RWPE2 (cell line): ENCODE measurements around the gene HUNK.

Source experiments
- ATAC-seq: fragments of 200-7000 bp; cut with Tn5 transposase; 3 replicates; pipeline ENCODE4 v1.9.1; 2021; ENCODE audit warnings: low read depth
- DNase-seq: peaks from one replicate; pipeline ENCODE4 v3.0.0-alpha.2; 2020; ENCODE audit warnings: low spot score
- H3K27ac ChIP-seq: fragments of 450-650 bp; 2 replicates; pipeline ENCODE4 v1.5.1; 2017; ENCODE audit warnings: mild to moderate bottlenecking; ENCODE audit not compliant: poor library complexity, severe bottlenecking
- H3K27me3 ChIP-seq: fragments of 250-450 bp; sonication (Bioruptor Pico); 2 replicates; pipeline ENCODE4 v1.5.1; 2021; ENCODE audit warnings: mild to moderate bottlenecking, moderate library complexity; ENCODE audit not compliant: insufficient read depth, poor library complexity, severe bottlenecking
- H3K36me3 ChIP-seq: fragments of 250-450 bp; sonication (Bioruptor Pico); 2 replicates; pipeline ENCODE4 v1.5.1; 2020; ENCODE audit warnings: low read depth, mild to moderate bottlenecking, moderate library complexity
- H3K4me1 ChIP-seq: fragments of 250-450 bp; sonication (Bioruptor Pico); 2 replicates; pipeline ENCODE4 v1.5.1; 2021; ENCODE audit warnings: mild to moderate bottlenecking, moderate library complexity; ENCODE audit not compliant: insufficient read depth, poor library complexity, severe bottlenecking
- H3K4me3 ChIP-seq: fragments of 250-450 bp; sonication (Bioruptor Pico); 2 replicates; pipeline ENCODE4 v1.5.1; 2021; ENCODE audit warnings: mild to moderate bottlenecking, moderate library complexity; ENCODE audit not compliant: severe bottlenecking
- H3K9me3 ChIP-seq: fragments of 250-450 bp; sonication (Bioruptor Pico); 2 replicates; pipeline ENCODE4 v1.5.1; 2021; ENCODE audit warnings: mild to moderate bottlenecking, moderate library complexity; ENCODE audit not compliant: severe bottlenecking
- CTCF ChIP-seq: fragments of 450-650 bp; IDR thresholded peaks from one replicate; pipeline ENCODE4 v1.5.1; 2017; ENCODE audit warnings: mild to moderate bottlenecking, moderate library complexity; ENCODE audit not compliant: poor library complexity, severe bottlenecking

Gene HUNK

GRCh38 chr21:31896019-31896418 lies 23.2 kb downstream of the HUNK start:
- no peak for DNase-seq
- Histone ChIP-seq H3K27me3 (no peaks in the 10 kb centered on the region), H3K27ac (no peak overlapping the region), H3K4me3 (no peak overlapping the region), H3K4me1 (no peaks in the 10 kb centered on the region), H3K36me3 (no peaks in the 10 kb centered on the region), H3K9me3 (no peaks in the 10 kb centered on the region)
- no peak for ATAC-seq
- no peak for TF ChIP-seq CTCF

GRCh38 chr21:31897311-31897710 lies 24.5 kb downstream of the HUNK start:
- Histone ChIP-seq H3K4me3 (no peak overlapping the region), H3K27ac (no peak overlapping the region), H3K27me3 (no peaks in the 10 kb centered on the region), H3K36me3 (no peaks in the 10 kb centered on the region), H3K4me1 (no peaks in the 10 kb centered on the region), H3K9me3 (no peaks in the 10 kb centered on the region)
- DNase-seq, result no peak
- no peak for ATAC-seq
- no peak for TF ChIP-seq CTCF

GRCh38 chr21:31898933-31899630 lies 26.3 kb downstream of the HUNK start:
- Histone ChIP-seq H3K4me1 (no peaks in the 10 kb centered on the region), H3K27me3 (no peaks in the 10 kb centered on the region), H3K27ac (no peak overlapping the region)

GRCh38 chr21:31900121-31900895 lies 27.5 kb downstream of the HUNK start:
- Histone ChIP-seq H3K27me3 (no peaks in the 10 kb centered on the region), H3K27ac (no peak overlapping the region), H3K36me3 (no peaks in the 10 kb centered on the region), H3K4me1 (no peaks in the 10 kb centered on the region), H3K9me3 (no peaks in the 10 kb centered on the region), H3K4me3 (no peak overlapping the region)
- no peak for TF ChIP-seq CTCF
- no peak for DNase-seq
- ATAC-seq, result no peak

More at GRCh38 chr21:31898933-31899630, 26.3 kb downstream of the HUNK start:
- DNase-seq (no peak), ATAC-seq (no peak)
- Histone ChIP-seq H3K9me3 (no peaks in the 10 kb centered on the region), H3K4me3 (no peak overlapping the region), H3K36me3 (no peaks in the 10 kb centered on the region)
- no peak for TF ChIP-seq CTCF

- Histone ChIP-seq H3K4me1 (no peaks in the 10 kb centered on the region), H3K4me3 (no peak overlapping the region), H3K36me3 (no peaks in the 10 kb centered on the region), H3K27ac (no peak overlapping the region), H3K9me3 (no peaks in the 10 kb centered on the region), H3K27me3 (no peaks in the 10 kb centered on the region)
- ATAC-seq, result no peak
- no peak for DNase-seq
- no peak for TF ChIP-seq CTCF
These were observed 28.5 kb downstream of the HUNK start for GRCh38 chr21:31901315-31901714.
